ENCODE data around the gene PHYKPL. TPM values are rescaled to one million over a fixed set of nuclear protein-coding genes. Genes with fewer than 3 reads are reported as not detected.

PHYKPL gene
- total and polyA plus RNA-seq, 2 donors (not counting 3 experiments of a cell fraction or from before 2014, with no cell fraction given) = 71.7 to 81.7 TPM

DNA sequence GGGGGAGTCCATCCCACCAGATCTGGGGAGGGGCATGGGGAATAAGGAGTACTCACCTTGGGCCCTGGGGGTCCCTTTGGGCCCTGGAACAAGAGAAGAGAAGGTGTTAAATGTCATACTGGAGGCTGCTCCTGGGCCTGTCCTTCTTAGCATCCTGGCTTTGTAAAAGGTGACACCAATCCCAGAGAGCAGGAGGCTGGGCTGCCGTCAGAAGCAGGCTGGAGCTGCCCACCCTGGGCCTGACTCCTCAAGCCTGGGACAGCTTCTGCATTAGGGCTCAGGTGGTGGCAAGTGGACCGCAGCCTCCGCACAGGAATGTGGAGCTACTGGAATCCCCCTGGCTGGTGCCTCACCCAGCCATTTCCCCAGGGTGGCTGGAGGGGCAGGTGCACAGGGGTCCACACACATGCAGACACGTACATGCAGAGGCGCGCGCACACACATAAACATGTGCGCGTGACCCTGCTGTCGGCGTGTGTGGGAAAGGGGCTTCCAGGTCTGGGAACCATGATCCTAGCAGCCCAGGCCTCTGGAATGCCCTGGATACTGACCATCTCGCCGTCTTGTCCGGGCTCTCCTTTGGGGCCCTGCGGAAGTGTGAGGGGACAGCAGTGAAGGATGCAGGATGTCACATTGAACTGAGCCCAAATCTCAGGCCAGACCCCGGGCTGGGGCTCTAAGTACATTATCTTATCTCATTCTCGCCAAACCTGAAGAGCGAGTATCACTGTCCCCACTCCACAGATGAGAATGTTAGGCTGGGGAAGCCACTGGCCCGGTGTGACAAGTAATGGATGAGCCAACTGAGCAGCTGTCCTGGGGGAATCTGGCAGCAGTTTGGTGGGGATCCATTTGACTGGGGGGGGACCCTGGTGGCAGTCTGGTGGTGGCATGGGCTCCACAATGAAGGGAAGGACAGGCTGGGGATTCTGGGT lies 29.3 kb upstream of the PHYKPL start:
- no peaks in the 10 kb centered on the region for H3K36me3 ChIP-seq (ENCODE audit: control insufficient read depth in 2 of 2, extremely low read depth in 1 of 2, insufficient read depth in 2 of 2, low read length in 2 of 2)
- no peaks in the 10 kb centered on the region for H3K9me1 ChIP-seq (replicated peaks; ENCODE audit: control insufficient read depth, extremely low read depth, insufficient read depth, low read length)
- dilution Hi-C loops (cut with MboI; ENCODE audit: extremely low pct_ligation_motif_present, low sequenced_read_pairs) (no loop called here), intact Hi-C loops (cut with micrococcal nuclease) (no loop called here)
- no peak overlapping the region for H2AFZ ChIP-seq (ENCODE audit: low read depth, low read length)
- DNase-seq (ENCODE audit: low read depth, low spot score) (no peak), FAIRE-seq (no peak)
- H3K27ac ChIP-seq (ENCODE audit: insufficient read depth, low read depth, low read length) = no peak overlapping the region
- no peaks in the 10 kb centered on the region for H4K20me1 ChIP-seq (replicated peaks; ENCODE audit: control insufficient read depth, extremely low read depth, insufficient read depth, low read length)
- H3K9ac ChIP-seq (replicated peaks; ENCODE audit: extremely low read depth, insufficient read depth, low read length) = no peak overlapping the region
- TF ChIP-seq FOS (IDR thresholded peaks at IDR 0.05; ENCODE audit: borderline replicate concordance, insufficient read depth, low read length) (no peak), EZH2 (IDR thresholded peaks at IDR 0.05; ENCODE audit: borderline replicate concordance, low read depth, low read length, severe bottlenecking) (no peak), JUN (IDR thresholded peaks at IDR 0.05; ENCODE audit: borderline replicate concordance, insufficient read depth, insufficient read length, low read depth) (no peak), MYC (IDR thresholded peaks at IDR 0.05; ENCODE audit: low read depth, low read length) (no peak), POLR2AphosphoS5 (IDR thresholded peaks at IDR 0.05; ENCODE audit: insufficient read depth, low read depth, low read length) (no peak), CTCF (IDR thresholded peaks at IDR 0.05; ENCODE audit: extremely low read depth in 1 of 2, insufficient read depth in 1 of 2, low read depth in 1 of 2, low read length in 2 of 2) (no peak), POLR2A (IDR thresholded peaks at IDR 0.05; ENCODE audit: low read depth, low read length) (no peak), GATA2 (IDR thresholded peaks at IDR 0.05; ENCODE audit: insufficient read depth, insufficient read length, low read depth, low read length) (no peak)
- TF ChIP-seq, protein P1, sequence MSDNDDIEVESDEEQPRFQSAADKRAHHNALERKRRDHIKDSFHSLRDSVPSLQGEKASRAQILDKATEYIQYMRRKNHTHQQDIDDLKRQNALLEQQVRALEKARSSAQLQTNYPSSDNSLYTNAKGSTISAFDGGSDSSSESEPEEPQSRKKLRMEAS (IDR thresholded peaks at IDR 0.05; ENCODE audit: insufficient read depth, insufficient read length) = no peak
- H3K79me2 ChIP-seq (ENCODE audit: control insufficient read depth, insufficient read depth, low read length) = no peaks in the 10 kb centered on the region
- H3K27me3 ChIP-seq (ENCODE audit: control insufficient read depth in 2 of 2, insufficient read depth in 2 of 2, low read length in 2 of 2) = no peaks in the 10 kb centered on the region
- no peaks in the 10 kb centered on the region for H3K9me3 ChIP-seq (replicated peaks; ENCODE audit: control insufficient read depth, insufficient read depth, low read length)
- CTCF ChIA-PET = no interaction called here
- H3K4me1 ChIP-seq (ENCODE audit: control insufficient read depth, extremely low read depth, insufficient read depth, low read length) = no peaks in the 10 kb centered on the region
- H3K4me2 ChIP-seq (ENCODE audit: insufficient read depth, low read length) = no peak overlapping the region
- POLR2A ChIA-PET = no interaction called here
- H3K4me3 ChIP-seq (replicated peaks in 1 of 3; ENCODE audit: insufficient read depth in 1 of 3, low read depth in 1 of 3, low read length in 3 of 3) = no peak overlapping the region
- BruUV-seq (replicated peaks) = no TSS peak
